Endodermal cell (in vitro differentiated cells): ENCODE measurements around the gene CEACAM5. TPM values are rescaled to one million over a fixed set of nuclear protein-coding genes. Genes with fewer than 3 reads are reported as not detected.

ENCODE experiments used
- DNase-seq: peaks from one replicate; pipeline ENCODE4 v3.0.0-alpha.2; 2017
- H3K27ac ChIP-seq: 2 replicates; pipeline ENCODE4 v1.5.1; 2013; ENCODE audit warnings: mild to moderate bottlenecking, low read depth, low read length, moderate library complexity
- H3K27me3 ChIP-seq: 2 replicates; pipeline ENCODE4 v1.6.1; 2013; ENCODE audit warnings: mild to moderate bottlenecking, low read length, moderate library complexity; ENCODE audit not compliant: insufficient read depth, control insufficient read depth, poor library complexity, severe bottlenecking
- H3K36me3 ChIP-seq: 2 replicates; pipeline ENCODE4 v1.7.0; 2013; ENCODE audit warnings: mild to moderate bottlenecking, low read length, moderate library complexity; ENCODE audit not compliant: control insufficient read depth, insufficient read depth
- H3K4me1 ChIP-seq: one replicate; pipeline ENCODE4 v1.7.0; 2013; ENCODE audit warnings: low read length; ENCODE audit not compliant: control insufficient read depth, insufficient read depth
- H3K4me3 ChIP-seq: 2 replicates; pipeline ENCODE4 v1.5.1; 2013; ENCODE audit warnings: mild to moderate bottlenecking, low read length, moderate library complexity
- H3K9ac ChIP-seq: 2 replicates; pipeline ENCODE4 v1.6.1; 2013; ENCODE audit warnings: mild to moderate bottlenecking, low read length, moderate library complexity; ENCODE audit not compliant: poor library complexity, severe bottlenecking; ENCODE audit errors: extremely low read depth
- H3K9me3 ChIP-seq: 2 replicates; pipeline ENCODE4 v1.6.1; 2013; ENCODE audit warnings: mild to moderate bottlenecking, low read length, moderate library complexity; ENCODE audit not compliant: control insufficient read depth
- H3K27ac Mint-ChIP-seq: 2 replicates; pipeline ENCODE4 v1.8.0; 2020; ENCODE audit warnings: mixed read lengths
- H3K27me3 Mint-ChIP-seq: 2 replicates; pipeline ENCODE4 v1.8.0; 2021; ENCODE audit warnings: mild to moderate bottlenecking, mixed read lengths; ENCODE audit not compliant: insufficient read depth
- H3K36me3 Mint-ChIP-seq: 2 replicates; pipeline ENCODE4 v1.8.0; 2020; ENCODE audit warnings: low read depth, mixed read lengths
- H3K4me1 Mint-ChIP-seq: 2 replicates; pipeline ENCODE4 v1.8.0; 2020; ENCODE audit warnings: mixed read lengths
- H3K4me3 Mint-ChIP-seq: 2 replicates; pipeline ENCODE4 v1.8.0; 2020; ENCODE audit warnings: mild to moderate bottlenecking, moderate library complexity, mixed read lengths
- H3K9me3 Mint-ChIP-seq: 2 replicates; pipeline ENCODE4 v1.8.0; 2020; ENCODE audit warnings: mild to moderate bottlenecking, mixed read lengths
- CTCF ChIP-seq: fragments of 200-600 bp; sonication (generic); conservative IDR thresholded peaks from 2 replicates; pipeline ENCODE4 v1.5.0; 2021; ENCODE audit warnings: antibody characterized with exemption, mild to moderate bottlenecking
- WGBS, 2 experiments: methylation state at CpG; one replicate each; pipeline versions ENCODE4 v1.1.5 to v1.1.7; 2013; ENCODE audit warnings: missing lambda C conversion rate in 2 of 2, mixed read lengths in 1 of 2; ENCODE audit not compliant: insufficient coverage in 1 of 2, insufficient read length in 1 of 2; 5-methylcytosine and 5-hydroxymethylcytosine counted together
- total RNA-seq, 2 donors: library from RNA; stranded (reverse); fragmentation: NEBNext Ultra II Directional in 1 of 2; extraction: Animal tissue kit (Norgen Biotek cat#: 25700) in 1 of 2; gene quantifications; 2 replicates in 1 of 2; 3 replicates in 1 of 2; pipeline ENCODE4 v1.2.1, GENCODE V29; 2021

CEACAM5 gene
- total RNA-seq, 2 donors from 2014 or later: not detected

DNA sequence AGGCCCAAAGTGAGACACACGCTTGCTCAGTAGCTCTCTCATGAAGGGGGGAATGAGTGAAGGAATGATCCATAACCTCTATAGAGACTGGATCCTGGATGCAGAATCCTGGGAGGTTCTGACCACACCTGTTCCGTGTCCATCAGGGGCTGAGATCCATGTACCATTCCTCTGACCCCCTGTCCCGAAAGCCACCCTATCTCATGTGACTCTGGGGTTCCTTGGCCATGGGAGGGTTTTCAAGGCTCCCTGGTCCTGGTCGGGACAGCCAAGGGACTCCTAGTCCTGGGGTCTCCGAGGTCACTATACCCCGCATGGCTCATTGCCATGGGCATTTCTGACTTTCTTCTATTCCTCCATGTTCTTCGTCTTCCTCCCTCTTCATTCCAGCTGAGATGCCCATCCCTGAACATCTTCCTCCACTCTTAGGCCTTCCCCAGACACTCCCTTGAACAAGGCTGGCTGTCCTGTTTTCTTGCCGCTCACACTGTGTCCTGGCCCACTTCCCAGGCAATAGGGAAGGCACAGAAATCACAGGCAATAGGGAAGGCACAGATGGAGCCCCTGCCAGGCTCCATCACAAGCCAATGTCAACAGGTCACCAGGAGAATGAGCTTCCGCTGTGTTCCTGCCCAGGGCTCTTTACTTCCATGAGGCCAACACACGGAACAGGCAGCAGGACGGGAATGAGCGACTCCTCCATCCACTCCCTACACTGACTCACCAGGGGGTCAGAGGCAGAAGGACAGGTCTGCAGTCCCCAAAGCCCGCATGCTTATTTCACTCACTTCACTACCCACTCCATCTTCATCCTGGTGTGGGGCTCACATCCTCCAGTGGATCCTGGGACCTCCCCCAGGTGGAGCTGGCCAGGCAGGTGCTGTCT lies 3.2 kb downstream of the CEACAM5 start:
- no peaks in the 10 kb centered on the region for H3K36me3 Mint-ChIP-seq
- peaks cover 93% of the 10 kb centered on the region for H3K9me3 Mint-ChIP-seq
- H3K27ac Mint-ChIP-seq: no peak overlapping the region
- no peak overlapping the region for H3K4me3 ChIP-seq
- 65 to 76% methylated on average over 6 to 13 of the region's 13 CpGs for WGBS, 2 experiments
- DNase-seq: no peak
- no peak overlapping the region for H3K27ac ChIP-seq
- no peaks in the 10 kb centered on the region for H3K4me1 ChIP-seq
- H3K27me3 ChIP-seq: peaks cover 4% of the 10 kb centered on the region
- H3K9me3 ChIP-seq: no peaks in the 10 kb centered on the region
- H3K36me3 ChIP-seq: no peaks in the 10 kb centered on the region
- peaks cover 4% of the 10 kb centered on the region for H3K27me3 Mint-ChIP-seq
- no peak overlapping the region for H3K4me3 Mint-ChIP-seq
- H3K4me1 Mint-ChIP-seq: no peaks in the 10 kb centered on the region
- TF ChIP-seq CTCF: no peak
- no peak overlapping the region for H3K9ac ChIP-seq

DNA sequence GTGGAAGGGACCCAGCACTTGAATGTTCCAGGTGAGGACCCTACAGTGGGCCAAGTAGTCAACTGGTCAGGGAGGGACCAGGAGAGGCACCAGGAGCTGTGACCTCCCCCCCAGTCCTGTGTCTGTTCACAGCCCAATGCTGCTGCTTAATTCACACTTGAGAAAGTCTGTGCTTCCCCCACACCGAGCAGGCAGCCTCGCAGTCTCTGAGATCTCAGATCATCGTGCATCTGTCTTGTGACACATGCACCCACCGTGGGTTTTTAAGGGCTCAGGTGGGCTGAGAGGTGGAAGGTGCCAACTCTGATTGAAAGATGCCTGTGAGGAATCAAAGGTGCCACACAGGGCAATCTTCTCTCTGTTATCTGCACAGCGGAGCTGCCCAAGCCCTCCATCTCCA lies 6.2 kb downstream of the CEACAM5 start:
- Mint-ChIP-seq H3K27ac (no peak overlapping the region), H3K9me3 (peaks cover 98% of the 10 kb centered on the region), H3K4me3 (no peak overlapping the region), H3K36me3 (no peaks in the 10 kb centered on the region), H3K4me1 (no peaks in the 10 kb centered on the region), H3K27me3 (no peaks in the 10 kb centered on the region)
- H3K36me3 ChIP-seq: no peaks in the 10 kb centered on the region
- no peak for DNase-seq
- H3K9me3 ChIP-seq: no peaks in the 10 kb centered on the region
- no peak for TF ChIP-seq CTCF
- H3K9ac ChIP-seq: no peak overlapping the region
- peaks cover 4% of the 10 kb centered on the region for H3K27me3 ChIP-seq
- H3K27ac ChIP-seq: no peak overlapping the region
- H3K4me3 ChIP-seq: no peak overlapping the region
- no peaks in the 10 kb centered on the region for H3K4me1 ChIP-seq
- 70 to 81% methylated on average over 4 of the region's 5 CpGs for WGBS, 2 experiments

GRCh38 chr19:41718761-41719160 lies 10.3 kb downstream of the CEACAM5 start:
- peaks cover 2% of the 10 kb centered on the region for H3K36me3 Mint-ChIP-seq
- Histone ChIP-seq H3K4me3 (no peak overlapping the region), H3K27ac (no peak overlapping the region), H3K9me3 (no peaks in the 10 kb centered on the region), H3K36me3 (no peaks in the 10 kb centered on the region), H3K27me3 (peaks cover 4% of the 10 kb centered on the region), H3K4me1 (no peaks in the 10 kb centered on the region), H3K9ac (no peak overlapping the region)
- H3K27ac Mint-ChIP-seq: no peak overlapping the region
- no peak overlapping the region for H3K4me3 Mint-ChIP-seq
- 69 to 85% methylated on average over 5 to 6 of the region's 6 CpGs for WGBS, 2 experiments
- no peak for TF ChIP-seq CTCF
- DNase-seq: no peak
- no peaks in the 10 kb centered on the region for H3K27me3 Mint-ChIP-seq
- no peaks in the 10 kb centered on the region for H3K4me1 Mint-ChIP-seq
- H3K9me3 Mint-ChIP-seq: peaks cover 87% of the 10 kb centered on the region
